HG02623 (cell line): ENCODE measurements around the gene KLF2.
"Not testable (repeated sequence)": the region's sequence is repeated elsewhere in the genome, so short reads cannot be mapped to it uniquely, and the experiment has no call there.

Experiments
- ATAC-seq: cut with Tn5 transposase; IDR thresholded peaks from one replicate; pipeline ENCODE4 v1.9.1; 2021; ENCODE audit warnings: moderate library complexity; ENCODE audit not compliant: unreplicated experiment

Gene KLF2

DNA sequence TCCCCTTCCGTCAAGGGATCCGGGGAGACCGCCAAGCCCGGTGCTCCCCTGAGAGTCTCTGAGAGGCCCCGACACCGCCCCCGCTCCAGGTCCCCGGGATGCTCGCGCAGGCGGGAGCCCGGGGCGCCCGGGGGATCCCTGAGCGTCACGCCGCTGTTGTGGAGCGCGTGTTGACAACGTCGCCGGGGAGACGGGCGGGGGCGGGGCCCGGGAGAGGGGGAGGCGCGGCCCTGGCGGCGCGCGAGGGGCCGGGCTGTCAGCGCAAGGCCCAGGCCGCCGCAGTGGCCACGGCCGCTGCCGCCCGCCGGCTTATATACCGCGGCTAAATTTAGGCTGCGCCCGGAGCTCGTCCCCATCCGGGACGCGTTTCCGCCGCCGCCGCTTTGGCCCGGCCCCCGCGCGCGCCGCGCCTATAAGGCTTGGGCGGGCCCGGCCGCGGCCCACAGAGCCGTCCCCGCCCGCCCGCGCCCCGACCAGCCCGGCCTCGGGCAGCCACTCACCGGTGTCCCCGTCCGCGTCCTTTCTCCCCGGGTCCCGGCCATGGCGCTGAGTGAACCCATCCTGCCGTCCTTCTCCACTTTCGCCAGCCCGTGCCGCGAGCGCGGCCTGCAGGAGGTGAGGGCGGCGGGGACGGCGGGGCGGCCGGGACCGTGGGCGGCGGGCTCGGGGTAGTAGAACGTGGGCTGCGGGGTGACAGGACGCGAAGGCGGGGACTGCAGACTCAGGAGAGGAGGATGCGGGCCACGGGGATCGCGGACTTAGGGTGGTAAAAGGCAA is at the start of gene KLF2:
Gene KLF2, plus strand, starts transcription at position 443 of the 777 bp plus-strand sequence. Its CDS starts 98 bp downstream, at position 541.
- peak; percentile 62 for ATAC-seq

DNA sequence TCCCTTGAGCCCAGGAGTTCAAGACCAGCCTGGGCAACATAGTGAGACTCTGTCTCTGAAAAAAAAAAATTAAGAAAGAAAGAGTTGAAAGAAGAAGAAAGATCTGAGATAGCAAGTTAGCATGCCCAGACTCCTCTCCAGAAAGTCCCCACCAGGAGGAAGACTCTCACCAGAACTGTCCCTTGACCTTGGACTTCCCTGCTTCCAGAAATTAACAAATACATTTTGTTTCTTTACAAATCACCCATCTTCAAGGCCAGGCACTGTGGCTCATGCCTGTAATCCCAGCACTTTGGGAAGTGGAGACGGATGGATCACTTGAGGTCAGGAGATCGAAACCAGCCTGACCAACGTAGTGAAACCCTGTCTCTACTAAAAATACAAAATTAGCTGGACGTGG is 44.3 kb upstream of the KLF2 start:
- no peak for ATAC-seq

DNA sequence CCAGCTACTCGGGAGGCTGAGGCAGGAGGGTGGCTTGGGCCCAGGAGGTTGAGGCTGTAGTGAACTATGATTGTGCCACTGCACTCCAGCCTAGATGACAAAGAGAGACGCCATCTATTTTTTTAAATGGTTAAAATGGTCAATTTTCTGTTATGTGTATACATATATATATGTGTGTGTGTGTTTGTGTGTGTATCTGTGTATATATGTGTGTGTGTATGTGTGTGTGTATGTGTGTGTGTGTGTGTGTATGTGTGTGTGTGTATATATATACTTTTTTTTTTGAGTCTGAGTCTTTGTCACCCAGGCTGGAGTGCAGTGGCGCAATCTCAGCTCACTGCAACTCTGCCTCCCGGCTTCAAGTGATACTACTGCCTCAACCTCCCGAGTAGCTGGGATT is 42.9 kb upstream of the KLF2 start:
- ATAC-seq, result no peak

DNA sequence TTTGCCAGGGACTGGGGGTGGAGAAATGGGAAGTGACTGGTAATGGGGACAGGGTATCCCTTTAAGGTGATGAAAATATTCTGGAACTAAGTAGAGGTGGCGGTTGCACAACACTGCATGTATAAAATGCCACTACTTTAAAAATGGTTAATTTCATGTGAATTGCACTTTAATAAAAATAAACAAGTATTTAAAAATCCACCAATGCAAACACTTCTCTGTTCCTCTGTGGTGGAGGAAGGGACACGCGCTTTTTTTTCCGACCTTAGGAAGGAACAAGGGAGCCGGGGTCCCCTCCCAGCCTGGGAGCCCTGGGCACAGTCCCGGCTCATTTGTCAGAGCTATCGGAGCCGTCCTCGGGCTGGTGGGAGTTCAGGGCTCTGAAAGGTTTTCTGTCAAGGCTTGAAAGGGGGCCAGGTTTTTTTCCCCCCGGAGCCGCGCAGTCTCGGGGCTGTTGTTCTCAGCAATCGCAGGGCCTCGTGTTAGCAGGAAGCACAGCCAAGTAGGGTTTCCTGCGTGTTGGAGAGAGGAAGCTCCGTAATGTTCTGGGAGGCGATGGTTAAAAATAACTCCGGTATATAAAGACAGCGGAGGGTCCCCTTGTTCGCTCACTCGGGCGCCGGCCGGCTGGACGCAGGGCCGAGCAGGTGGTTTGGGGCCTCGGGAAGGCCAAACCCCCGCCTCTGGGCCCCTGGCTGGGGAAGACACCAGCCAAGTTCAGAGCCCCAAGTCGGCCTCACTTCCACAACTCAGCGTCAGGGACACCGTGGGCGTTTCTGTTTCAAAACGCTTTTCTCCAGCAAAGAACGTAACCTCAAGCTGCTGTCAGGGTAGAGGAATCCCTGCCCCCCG is 41.2 kb upstream of the KLF2 start:
- no peak for ATAC-seq

DNA sequence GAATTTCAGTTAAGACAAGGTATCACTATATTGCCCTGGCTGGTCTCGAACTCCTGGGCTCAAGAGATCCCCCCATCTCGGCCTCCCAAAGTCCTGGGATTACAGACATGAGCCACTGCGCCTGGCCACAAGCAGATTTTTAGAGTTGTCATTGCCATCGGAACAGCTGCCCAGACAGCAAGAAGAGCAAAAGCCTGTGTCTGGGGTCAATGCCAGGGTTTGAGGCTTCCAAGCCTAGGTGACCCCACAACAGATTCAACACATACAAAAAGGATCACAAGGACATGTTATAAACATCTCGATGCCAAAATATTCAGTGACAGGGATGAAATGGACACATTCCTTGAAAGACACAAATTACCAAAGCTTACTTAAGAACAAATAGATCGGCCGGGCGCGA is 40.1 kb upstream of the KLF2 start:
- no peak for ATAC-seq

DNA sequence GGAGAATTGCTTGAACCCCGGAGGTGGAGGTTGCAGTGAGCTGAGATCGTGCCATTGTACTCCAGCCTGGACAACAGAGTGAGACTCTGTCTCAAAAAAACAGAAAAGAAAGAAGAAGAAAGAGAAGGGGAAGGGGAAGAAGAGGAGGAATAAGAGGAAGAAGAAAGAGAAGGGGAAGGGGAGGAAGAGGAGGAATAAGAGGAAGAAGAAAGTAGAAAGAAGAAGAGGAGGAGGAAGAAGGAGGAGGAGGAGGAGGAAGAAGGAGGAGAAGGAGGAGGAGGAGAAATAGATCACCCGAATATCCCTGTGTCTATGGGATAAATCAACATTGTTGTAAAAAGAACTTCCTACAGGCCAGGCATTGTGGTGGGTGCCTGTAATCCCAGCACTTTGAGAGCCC is 39.5 kb upstream of the KLF2 start:
- ATAC-seq, result not testable (repeated sequence)

DNA sequence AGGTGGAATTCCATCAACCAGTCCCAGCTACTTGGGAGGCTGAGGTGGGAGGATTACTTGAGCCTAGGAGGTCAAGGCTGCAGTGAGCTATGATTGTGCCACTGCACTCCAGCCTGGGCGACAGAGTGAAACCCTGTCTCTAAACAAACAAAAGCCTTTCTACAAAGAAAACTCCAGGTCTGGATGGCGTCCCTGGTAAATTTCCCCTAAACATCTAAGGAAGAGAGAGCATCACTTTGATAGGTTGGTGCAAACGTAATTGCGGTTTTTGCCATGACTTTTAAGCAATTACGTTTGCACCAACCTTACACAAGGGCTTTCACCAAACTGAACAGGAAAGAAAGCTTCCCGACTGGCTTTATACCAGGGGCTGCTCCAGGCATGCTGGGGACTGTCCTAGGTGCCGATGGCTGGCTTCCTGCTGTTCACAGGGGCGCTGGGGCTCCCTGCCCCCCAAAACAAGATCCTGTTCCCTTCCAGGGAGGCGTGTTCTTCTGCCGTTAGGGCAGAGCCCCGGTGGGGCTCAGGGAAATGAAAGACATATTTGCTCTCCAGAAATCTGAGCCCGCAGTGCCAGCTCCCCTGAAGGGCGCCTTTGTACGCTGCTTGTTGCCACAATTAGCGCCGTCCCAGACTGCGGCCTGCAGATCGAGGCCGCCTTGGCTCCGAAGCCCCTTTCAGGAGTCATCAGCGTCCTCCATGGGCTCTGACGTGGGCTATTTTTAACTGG is 38.7 kb upstream of the KLF2 start:
- no peak for ATAC-seq

DNA sequence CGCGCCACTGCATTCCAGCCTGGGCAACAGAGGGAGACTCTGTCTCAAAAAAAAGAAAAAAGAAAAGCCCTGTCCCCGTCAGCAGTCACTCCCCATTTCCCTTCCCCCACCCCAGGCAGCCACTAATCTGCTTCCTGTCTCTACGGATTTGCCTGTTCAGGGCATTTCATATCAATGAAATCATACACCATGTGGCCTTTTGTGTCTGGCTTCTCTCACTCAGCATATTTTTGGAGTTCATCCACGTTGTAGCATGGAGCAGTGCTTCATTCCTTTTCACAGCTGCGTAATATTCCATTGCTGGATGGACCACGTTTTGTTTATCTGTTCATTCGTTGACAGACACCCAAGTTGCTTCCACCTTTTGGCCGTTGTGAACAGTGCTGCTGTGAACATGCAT is 36.1 kb upstream of the KLF2 start:
- ATAC-seq, result no peak

DNA sequence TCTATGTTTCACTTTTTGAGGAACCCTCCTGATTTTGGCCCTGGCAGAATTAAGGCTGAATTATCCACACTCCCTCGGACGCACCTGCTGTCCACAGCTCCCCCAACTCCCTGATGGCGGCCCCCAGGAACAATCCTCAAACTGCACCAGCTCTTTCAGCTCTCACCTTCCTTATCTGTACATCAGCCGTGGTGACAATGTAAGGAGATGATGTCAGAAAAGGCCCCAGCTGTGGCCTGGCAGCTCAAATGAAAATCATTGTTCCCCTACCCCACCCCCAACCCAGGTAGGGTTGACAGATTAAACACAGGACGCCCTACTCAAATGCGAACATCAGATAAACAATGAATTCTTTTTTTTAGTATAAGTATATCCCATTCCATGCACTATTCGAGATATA is 35.0 kb upstream of the KLF2 start:
- no peak for ATAC-seq

DNA sequence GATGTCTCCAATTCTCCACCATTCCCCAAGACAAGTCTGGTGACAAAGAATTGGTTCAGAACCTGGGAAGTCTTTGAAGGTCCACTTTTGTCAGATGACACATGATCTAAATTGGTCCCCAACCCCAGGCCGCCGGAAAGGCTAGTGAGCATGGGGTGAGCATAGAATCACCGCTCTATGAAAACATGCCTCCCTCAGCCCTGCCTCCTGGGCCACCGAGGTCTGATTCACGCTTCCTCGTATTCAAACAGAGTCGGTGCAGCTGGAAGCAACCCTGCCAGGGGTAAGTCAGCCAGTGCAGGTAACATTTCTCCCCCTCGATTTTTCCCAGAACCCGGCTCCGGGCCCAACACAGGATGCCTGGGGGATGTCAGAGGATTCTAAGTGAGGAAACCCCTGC is 33.9 kb upstream of the KLF2 start:
- no peak for ATAC-seq

DNA sequence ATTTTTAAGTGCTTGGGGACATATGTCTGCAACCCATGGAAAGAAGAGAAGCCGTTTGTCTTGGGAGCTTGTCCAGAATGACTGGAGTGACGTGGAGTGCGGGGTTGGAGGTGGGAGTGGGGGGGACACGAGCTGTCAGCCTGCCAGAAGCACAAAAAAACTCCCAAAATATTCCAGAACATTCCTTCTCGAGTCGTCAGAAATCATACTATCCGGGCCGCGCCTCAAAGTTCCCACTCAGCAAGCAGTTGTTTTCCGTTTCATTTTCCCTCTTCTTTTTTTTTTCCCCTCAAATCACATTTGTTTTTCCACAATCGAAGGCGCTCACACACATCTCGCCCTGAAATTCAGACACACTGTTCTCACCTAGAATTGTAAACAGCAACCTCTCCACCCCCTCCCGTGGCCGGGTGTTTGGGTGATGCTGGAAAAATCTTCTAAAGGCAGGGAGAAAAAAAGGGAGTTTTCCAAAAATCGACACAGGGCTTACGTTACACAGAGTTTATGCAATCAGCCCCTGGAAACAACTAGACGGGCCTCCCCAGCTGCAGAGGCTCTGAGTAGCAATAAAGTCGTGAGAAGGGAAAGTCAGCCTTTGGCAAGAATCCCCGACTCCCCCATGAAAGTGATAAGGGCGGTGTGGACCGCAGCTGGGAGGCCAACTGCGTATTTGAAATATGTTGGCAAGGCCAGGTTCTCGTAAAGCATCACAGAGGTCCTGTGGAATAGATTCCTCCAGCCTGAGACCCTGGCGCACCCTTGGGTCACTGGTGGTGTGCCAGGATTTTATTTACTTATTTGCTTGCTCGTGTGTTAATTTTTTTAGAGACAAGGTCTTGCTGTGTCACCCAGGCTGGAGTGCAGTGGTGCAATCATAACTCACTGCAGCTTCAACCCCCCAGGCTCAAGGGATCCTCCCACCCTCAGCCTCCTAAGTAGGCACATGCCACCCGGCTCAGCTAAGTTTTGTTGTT is 31.2 kb upstream of the KLF2 start:
- no peak for ATAC-seq

DNA sequence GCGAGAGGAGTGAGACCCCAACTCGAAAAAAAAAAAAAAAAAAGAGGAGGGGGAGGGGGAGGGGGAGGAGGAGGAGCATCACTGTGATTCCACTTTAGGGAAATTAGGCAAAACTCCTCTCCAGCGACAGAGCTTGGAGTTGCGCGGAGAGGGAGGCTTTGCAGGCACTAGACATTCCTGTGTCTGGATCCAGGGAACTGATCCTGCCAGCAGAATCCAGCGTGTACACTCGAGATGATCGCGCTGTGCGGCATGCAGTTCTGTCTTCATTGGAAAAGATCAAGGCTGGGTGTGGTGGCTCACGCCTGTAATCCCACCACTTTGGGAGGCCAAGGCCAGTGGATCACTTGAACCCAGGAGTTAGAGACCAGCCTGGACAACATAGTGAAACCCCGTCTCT is 29.6 kb upstream of the KLF2 start:
- no peak for ATAC-seq

DNA sequence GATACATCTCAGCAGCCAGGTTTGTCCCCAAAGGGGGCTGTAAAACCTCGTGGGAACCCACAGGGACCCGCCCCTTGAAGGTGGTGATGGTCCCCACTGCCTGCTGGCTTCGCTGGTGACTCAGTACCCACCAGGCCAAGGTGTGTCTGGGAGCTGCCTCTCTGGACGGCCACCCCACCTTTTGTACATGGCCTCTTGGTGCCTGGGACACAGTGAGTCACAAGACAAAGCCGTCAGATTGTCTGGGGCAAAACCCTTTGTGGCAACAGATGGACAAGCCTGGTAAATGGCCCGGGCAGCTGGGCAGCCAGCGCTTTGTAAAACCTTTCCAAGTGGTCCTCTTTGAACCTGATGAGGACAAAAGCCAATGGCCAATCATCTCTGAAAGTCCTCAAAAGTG is 27.9 kb upstream of the KLF2 start:
- ATAC-seq, result no peak

DNA sequence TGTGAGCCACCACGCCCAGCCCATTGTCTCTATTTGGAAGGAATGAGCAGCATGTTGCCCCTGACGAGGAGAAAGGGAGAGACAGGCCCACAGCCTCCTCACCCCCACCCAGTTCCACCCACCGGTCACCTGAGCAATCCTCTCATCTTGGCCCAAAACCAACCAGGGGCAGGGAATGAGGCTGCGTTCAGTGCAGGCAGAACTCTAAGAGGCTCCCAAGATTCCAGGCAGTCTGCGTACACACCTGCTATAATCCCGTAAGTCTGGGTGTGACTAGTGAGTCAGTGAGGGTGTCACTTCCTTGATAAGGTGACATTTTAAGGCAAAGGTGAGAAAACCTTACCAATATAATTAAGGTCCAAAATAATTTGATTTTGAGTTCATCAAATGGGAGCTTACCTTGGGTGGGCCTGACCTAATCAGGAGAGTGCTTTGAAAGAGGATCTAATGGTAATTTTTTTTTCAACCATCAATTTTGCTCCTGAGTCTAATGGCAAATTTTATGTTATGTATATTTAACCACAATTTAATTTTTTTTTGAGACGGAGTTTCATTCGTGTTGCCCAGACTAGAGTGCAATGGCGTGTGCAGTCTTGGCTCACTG is 26.9 kb upstream of the KLF2 start:
- no peak for ATAC-seq

DNA sequence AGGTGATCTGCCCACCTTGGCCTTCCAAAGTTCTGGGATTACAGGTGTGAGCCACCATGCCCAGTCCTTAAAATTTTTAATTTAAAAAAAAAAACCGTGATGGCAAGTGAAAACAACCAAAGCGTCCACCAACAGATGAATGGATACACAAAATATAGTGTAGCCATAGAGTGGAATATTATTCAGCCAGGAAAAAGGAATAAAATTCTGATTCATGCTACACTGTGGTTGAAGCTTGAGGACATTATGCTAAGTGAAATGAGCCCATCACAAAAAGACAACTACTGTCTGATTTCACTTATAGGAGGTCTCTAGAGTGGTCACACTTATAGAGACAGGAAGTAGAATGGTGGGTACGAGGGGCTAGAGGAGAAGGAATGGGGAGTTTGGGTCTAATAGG is 26.3 kb upstream of the KLF2 start:
- ATAC-seq, result no peak

DNA sequence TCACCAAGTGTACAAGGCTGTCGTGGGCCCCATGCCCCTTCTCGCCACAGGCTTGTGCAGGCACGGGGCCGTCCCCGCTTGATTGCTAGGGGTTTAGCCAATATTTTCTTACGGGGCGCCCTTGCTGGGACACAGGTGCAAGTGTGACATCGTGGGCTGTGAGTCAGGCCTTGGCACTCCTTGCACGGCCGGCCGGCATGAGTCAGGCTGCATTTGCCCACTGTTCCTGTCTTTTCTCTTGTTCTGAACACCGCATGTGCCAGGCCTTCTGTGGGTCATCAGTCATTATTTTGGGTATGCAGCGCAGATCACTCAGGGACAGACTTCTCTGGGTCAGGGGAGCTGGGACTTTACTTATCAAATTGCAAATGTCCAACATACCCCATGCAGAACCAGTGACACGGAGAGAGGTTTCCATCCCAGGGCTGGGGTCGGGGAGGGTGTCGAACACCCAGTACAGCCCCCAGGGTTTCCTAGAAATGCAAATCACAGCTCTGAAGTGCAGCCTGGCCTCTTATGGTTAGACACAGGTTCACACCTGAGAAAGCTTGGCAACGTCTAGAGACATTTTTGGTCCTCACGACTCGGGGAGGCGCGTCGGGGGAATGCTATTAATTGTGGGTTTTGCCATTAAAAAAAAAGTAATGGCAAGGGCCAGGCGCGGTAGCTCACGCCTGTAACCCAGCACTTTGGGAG is 22.5 kb upstream of the KLF2 start:
- no peak for ATAC-seq

DNA sequence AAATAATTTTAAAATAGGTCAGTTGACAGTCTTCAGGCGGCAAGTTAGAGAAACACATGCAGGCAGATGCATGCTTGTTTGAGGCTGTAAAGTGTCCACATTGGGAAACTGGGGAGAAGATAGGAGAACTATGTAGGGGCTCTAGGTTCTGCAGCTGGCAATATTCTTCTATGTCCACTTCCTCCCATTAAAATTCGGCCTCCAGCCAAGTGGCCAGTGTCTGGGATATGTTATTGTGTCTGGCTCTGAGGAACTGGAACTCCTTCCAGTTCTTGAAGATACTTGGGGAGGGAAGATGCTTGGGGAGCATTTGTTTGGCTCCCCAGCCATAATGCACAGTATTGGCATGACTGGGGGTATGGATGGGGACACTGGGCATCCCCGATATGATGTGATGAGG is 20.9 kb upstream of the KLF2 start:
- no peak for ATAC-seq

DNA sequence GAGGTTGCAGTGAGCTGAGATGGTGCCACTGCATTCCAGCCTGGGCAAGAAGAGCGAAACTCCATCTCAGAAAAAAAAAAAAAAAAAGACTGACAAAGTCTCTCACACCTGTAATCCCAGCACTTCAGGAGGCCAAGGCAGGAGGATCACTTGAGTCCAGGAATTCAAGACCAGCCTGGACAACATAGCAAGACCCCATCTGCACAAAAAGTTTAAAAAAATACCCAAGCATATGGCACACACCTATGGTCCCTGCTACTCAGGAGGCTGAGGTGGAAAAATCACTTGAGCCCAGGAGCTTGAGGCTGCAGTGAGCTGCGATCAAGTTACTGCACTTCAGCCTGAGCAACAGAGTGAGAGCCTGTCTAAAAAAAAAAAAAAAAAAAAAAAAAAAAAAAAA is 20.1 kb upstream of the KLF2 start:
- not testable (repeated sequence) for ATAC-seq

DNA sequence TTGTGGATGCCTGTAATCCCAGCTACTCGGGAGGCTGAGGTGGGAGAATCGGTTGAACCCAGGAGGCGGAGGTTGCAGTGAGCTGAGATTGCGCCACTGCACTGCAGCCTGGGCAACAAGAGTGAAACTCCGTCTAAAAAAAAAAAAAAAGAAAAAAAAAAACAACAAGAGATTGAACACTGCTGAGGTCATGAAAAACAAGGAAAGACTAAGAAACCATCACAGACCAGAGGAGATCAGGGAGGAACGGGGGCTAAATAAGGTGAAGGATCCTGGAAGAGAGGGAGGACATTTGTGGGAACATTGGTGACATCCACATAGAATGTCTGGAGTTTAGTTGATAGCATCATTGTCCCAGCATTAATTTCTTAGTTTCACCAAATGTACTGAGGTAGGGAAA is 19.6 kb upstream of the KLF2 start:
- not testable (repeated sequence) for ATAC-seq
